Measurements from ENCODE around the gene SUGCT.
"Not testable (repeated sequence)": the region's sequence is repeated elsewhere in the genome, so short reads cannot be mapped to it uniquely, and the experiment has no call there.

Gene SUGCT

GRCh38 chr7:40098810-40099209 is 36.0 kb upstream of the SUGCT start:
- no peak for TF ChIP-seq CTCF (IDR thresholded peaks at IDR 0.05)
- DNase-seq (ENCODE audit: low spot score) = no peak
- no peak overlapping the region for H3K4me3 ChIP-seq
- H3K27ac ChIP-seq = no peak overlapping the region

- Histone ChIP-seq H3K27ac (no peak overlapping the region), H3K4me3 (no peak overlapping the region)
- no peak for DNase-seq (ENCODE audit: low spot score)
- TF ChIP-seq CTCF (IDR thresholded peaks at IDR 0.05) = no peak
Measured at GRCh38 chr7:40099837-40100236, 35.0 kb upstream of the SUGCT start.

GRCh38 chr7:40101201-40101600 is 33.6 kb upstream of the SUGCT start:
- no peak for DNase-seq (ENCODE audit: low spot score)
- Histone ChIP-seq H3K4me3 (no peak overlapping the region), H3K27ac (no peak overlapping the region)
- TF ChIP-seq CTCF (IDR thresholded peaks at IDR 0.05) = no peak

- no peak overlapping the region for H3K27ac ChIP-seq
- no peak overlapping the region for H3K4me3 ChIP-seq
- no peak for DNase-seq (ENCODE audit: low spot score)
- TF ChIP-seq CTCF (IDR thresholded peaks at IDR 0.05) = no peak
Measured at GRCh38 chr7:40102897-40103296, 31.9 kb upstream of the SUGCT start.

GRCh38 chr7:40105879-40106473 is 28.8 kb upstream of the SUGCT start:
- no peak for DNase-seq (ENCODE audit: low spot score)
- H3K27ac ChIP-seq = no peak overlapping the region
- H3K4me3 ChIP-seq = no peak overlapping the region
- no peak for TF ChIP-seq CTCF (IDR thresholded peaks at IDR 0.05)

GRCh38 chr7:40115936-40116335 is 18.9 kb upstream of the SUGCT start:
- no peak for TF ChIP-seq CTCF (IDR thresholded peaks at IDR 0.05)
- H3K4me3 ChIP-seq = no peak overlapping the region
- no peak overlapping the region for H3K27ac ChIP-seq
- DNase-seq (ENCODE audit: low spot score) = no peak

GRCh38 chr7:40117199-40117598 is 17.6 kb upstream of the SUGCT start:
- H3K27ac ChIP-seq; H3K4me3 ChIP-seq; DNase-seq (ENCODE audit: low spot score): not testable (repeated sequence)

GRCh38 chr7:40118201-40118600 is 16.6 kb upstream of the SUGCT start:
- H3K27ac ChIP-seq; H3K4me3 ChIP-seq; DNase-seq (ENCODE audit: low spot score): not testable (repeated sequence)

Measured in coronary artery (tissue), 2 donors.